Stimulated activated CD4-positive, alpha-beta T cell treated with anti-CD3 and anti-CD28 coated beads, Interleukin-12 subunit alpha, Interleukin-12 subunit beta, amount 100 ng/mL, for 48 hours (primary cell): ENCODE data around the gene PCDHGA8.
"Not testable (repeated sequence)": the region's sequence is repeated elsewhere in the genome, so short reads cannot be mapped to it uniquely, and the experiment has no call there.

Experiments
- DNase-seq, 3 donors: peaks; one replicate each; pipeline ENCODE4 v3.0.0-alpha.2; 2020; ENCODE audit warnings: low read depth in 2 of 3, low spot score in 1 of 3

Gene PCDHGA8

DNA sequence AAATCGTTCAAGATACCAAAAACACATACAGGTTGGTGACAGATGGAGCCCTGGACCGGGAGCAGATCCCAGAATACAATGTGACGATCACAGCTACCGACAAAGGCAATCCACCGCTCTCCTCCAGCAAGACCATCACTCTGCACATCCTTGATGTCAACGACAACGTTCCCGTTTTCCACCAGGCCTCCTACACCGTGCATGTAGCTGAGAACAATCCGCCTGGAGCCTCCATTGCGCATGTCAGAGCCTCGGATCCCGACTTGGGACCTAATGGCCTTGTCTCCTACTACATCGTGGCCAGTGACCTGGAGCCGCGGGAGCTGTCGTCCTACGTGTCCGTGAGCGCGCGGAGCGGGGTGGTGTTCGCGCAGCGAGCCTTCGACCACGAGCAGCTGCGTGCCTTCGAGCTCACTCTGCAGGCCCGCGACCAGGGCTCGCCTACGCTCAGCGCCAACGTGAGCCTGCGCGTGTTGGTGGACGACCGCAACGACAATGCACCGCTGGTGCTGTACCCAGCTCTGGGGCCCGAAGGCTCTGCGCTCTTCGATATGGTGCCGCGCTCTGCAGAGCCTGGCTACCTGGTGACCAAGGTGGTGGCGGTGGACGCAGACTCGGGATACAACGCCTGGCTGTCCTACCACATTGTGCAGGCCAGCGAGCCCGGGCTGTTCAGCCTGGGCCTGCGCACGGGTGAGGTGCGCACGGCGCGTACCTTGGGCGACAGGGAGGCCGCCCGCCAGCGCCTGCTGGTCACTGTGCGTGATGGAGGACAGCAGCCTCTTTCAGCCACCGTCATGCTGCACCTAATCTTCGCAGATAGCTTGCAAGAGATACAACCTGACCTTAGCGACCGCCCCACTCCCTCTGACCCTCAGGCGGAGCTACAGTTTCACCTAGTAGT, 20.6 kb upstream of the PCDHGA8 start:
- DNase-seq, result no peak

GRCh38 chr5:141373673-141374317, 18.6 kb upstream of the PCDHGA8 start, which contains the start of gene PCDHGA6:
TSS of gene PCDHGA6 (plus strand) at chr5:141373891. CDS start at chr5:141374084, 193 bp downstream.
- DNase-seq, result no peak

GRCh38 chr5:141374627-141375026, 17.8 kb upstream of the PCDHGA8 start:
- DNase-seq, result no peak

GRCh38 chr5:141375444-141376155, 16.8 kb upstream of the PCDHGA8 start:
- not testable (repeated sequence) for DNase-seq

GRCh38 chr5:141382469-141383294, 9.8 kb upstream of the PCDHGA8 start, which contains the start of gene PCDHGA7:
TSS of gene PCDHGA7 (plus strand) at chr5:141382742. CDS start at chr5:141382900, 158 bp downstream.
- DNase-seq, result no peak

GRCh38 chr5:141383345-141383744, 9.1 kb upstream of the PCDHGA8 start:
- no peak for DNase-seq

DNA sequence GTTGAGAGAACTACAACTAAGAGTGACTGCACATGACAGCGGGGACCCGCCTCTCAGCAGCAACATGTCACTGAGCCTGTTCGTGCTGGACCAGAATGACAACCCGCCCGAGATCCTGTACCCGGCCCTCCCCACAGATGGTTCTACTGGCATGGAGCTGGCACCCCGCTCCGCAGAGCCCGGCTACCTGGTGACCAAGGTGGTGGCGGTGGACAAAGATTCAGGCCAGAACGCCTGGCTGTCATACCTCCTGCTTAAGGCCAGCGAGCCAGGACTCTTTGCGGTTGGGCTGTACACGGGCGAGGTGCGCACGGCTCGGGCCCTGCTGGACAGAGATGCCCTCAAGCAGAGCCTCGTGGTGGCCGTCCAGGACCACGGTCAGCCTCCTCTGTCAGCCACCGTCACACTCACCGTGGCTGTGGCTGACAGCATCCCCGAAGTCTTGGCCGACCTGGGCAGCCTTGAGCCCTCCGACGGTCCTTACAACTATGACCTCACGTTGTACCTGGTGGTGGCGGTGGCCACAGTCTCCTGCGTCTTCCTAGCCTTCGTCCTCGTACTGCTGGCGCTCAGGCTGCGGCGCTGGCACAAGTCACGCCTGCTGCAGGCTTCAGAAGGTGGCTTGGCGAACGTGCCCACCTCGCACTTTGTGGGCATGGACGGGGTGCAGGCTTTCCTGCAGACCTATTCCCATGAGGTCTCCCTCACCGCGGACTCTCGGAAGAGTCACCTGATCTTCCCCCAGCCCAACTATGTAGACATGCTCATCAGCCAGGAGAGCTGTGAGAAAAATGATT, 7.8 kb upstream of the PCDHGA8 start:
- no peak for DNase-seq

- not testable (repeated sequence) for DNase-seq
These were observed 4.7 kb upstream of the PCDHGA8 start, which contains the start of gene PCDHGB4 for GRCh38 chr5:141387557-141388311. TSS of gene PCDHGB4 (plus strand) at chr5:141387698. CDS start at chr5:141387885, 187 bp downstream.

- no peak for DNase-seq
These were observed 3.8 kb upstream of the PCDHGA8 start for GRCh38 chr5:141388661-141389060.

- DNase-seq, result no peak
These were observed 3.0 kb upstream of the PCDHGA8 start for GRCh38 chr5:141389153-141390042.

GRCh38 chr5:141393267-141393666, 834 bp downstream of the PCDHGA8 start:
- no peak for DNase-seq

- DNase-seq, result not testable (repeated sequence)
These were observed 2.2 kb downstream of the PCDHGA8 start for GRCh38 chr5:141394401-141395187.

DNA sequence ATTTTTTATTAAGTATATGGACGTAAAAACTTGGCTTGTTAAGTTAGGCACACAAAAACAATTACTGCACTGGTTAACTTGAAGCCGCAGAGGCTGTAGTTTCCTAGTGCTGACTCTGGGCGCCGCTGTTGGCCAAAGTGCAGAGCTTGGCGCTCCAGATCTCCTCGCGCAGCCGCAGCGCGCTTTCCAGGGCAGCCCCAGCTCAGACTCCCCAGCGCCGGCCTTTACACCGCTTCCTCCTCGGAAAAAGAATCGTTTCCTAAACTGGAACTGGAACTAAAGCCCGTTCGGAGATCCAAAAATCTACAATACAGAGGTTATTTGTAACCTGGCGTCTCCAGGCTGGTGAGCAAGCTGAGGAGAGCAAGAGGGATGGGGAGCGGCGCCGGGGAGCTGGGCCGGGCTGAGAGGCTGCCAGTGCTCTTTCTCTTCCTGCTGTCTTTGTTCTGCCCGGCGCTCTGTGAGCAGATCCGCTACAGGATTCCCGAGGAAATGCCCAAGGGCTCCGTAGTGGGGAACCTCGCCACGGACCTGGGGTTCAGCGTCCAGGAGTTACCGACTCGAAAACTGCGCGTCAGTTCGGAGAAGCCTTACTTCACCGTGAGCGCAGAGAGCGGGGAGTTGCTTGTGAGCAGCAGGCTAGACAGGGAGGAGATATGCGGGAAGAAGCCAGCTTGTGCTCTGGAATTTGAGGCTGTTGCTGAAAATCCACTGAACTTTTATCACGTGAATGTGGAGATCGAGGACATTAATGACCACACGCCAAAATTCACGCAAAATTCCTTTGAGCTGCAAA, 5.5 kb downstream of the PCDHGA8 start, which contains the start of gene PCDHGB5:
PCDHGB5 (plus strand) TSS at position 192 of the 796 bp plus-strand sequence; CDS start at position 373, 181 bp downstream.
- not testable (repeated sequence) for DNase-seq

DNA sequence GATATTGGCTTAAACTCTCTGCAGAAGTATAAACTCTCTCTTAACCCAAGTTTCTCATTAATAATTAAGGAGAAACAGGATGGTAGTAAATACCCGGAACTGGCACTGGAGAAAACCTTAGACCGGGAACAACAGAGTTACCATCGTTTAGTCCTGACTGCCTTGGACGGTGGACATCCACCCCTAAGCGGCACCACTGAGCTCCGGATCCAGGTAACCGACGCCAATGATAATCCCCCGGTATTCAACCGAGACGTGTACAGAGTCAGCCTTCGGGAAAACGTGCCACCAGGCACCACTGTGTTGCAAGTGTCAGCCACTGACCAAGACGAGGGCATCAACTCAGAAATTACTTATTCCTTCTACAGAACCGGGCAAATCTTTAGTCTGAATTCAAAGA, 6.2 kb downstream of the PCDHGA8 start:
- DNase-seq, result no peak

DNA sequence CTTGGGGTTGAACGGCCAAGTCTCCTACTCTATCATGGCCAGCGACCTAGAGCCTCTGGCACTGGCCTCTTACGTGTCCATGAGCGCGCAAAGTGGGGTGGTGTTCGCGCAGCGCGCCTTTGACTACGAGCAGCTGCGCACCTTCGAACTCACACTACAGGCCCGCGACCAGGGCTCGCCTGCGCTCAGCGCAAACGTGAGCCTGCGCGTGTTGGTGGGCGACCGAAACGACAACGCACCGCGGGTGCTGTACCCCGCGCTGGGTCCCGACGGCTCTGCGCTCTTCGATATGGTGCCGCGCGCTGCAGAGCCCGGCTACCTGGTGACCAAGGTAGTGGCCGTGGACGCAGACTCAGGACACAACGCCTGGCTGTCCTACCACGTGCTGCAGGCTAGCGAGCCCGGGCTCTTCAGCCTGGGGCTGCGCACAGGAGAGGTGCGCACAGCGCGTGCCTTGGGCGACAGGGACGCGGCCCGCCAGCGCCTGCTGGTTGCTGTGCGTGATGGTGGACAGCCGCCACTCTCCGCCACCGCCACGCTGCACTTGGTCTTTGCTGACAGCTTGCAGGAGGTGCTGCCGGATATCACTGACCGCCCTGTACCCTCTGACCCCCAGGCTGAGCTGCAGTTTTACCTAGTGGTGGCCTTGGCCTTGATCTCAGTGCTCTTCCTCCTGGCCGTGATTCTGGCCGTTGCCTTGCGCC, 7.3 kb downstream of the PCDHGA8 start:
- no peak for DNase-seq
